ENCODE data around the gene KCNC2.

The KCNC2 gene

DNA sequence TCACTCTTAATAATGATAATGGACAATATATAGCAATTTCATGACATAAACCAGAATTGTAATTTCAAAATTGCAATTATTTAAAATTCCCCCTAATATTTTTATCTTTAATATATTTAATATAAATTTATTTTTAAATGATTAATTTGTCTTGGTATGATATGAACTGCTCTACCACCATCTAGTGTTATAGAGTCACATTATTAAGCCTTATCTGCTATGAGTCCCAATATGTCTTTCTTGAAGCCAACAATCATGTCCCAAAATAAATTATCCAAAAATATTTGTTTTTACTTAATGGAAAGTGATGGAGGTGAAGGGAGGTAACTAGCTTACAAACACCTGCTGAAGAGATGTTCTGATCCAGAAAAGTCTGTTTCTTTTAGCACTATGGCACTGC is 151.4 kb downstream of the KCNC2 start:
- TF ChIP-seq CTCF (IDR thresholded peaks at IDR 0.05; ENCODE audit: low read depth, low read length, missing control alignments): no peak
- in situ Hi-C loops (cut with HindIII; ENCODE audit: low pct_ligation_motif_present, low sequenced_read_pairs): no loop called here
- no peaks in the 10 kb centered on the region for H3K27me3 ChIP-seq (replicated peaks)
- H3K36me3 ChIP-seq (replicated peaks): no peaks in the 10 kb centered on the region
- no peak overlapping the region for H3K4me3 ChIP-seq (ENCODE audit: low read depth, low read length)
- DNase-seq: no peak
- H3K27ac ChIP-seq: no peak overlapping the region

DNA sequence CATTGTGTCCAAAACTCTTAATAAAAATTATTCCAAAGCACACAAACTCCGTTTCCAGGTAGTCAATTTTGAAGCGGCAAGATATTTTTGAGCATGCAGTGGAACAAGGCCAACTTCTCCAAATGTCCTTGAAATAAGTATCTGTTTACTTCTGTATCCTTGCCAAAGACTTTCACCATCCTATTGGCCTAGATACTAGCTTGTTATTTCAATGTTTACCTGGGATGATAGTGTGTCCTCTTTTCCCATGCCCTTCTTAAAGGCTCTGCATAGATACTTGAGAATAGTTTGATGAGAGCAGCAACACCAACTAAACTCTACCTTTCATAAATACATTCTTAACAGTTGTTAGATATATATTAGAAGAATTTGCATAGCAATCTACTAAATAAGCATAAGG is 160.9 kb downstream of the KCNC2 start:
- Histone ChIP-seq H3K27me3 (replicated peaks) (no peaks in the 10 kb centered on the region), H3K4me3 (ENCODE audit: low read depth, low read length) (no peak overlapping the region), H3K36me3 (replicated peaks) (no peaks in the 10 kb centered on the region), H3K27ac (no peak overlapping the region)
- TF ChIP-seq CTCF (IDR thresholded peaks at IDR 0.05; ENCODE audit: low read depth, low read length, missing control alignments): no peak
- no peak for DNase-seq
- in situ Hi-C loops (cut with HindIII; ENCODE audit: low pct_ligation_motif_present, low sequenced_read_pairs): no loop called here

DNA sequence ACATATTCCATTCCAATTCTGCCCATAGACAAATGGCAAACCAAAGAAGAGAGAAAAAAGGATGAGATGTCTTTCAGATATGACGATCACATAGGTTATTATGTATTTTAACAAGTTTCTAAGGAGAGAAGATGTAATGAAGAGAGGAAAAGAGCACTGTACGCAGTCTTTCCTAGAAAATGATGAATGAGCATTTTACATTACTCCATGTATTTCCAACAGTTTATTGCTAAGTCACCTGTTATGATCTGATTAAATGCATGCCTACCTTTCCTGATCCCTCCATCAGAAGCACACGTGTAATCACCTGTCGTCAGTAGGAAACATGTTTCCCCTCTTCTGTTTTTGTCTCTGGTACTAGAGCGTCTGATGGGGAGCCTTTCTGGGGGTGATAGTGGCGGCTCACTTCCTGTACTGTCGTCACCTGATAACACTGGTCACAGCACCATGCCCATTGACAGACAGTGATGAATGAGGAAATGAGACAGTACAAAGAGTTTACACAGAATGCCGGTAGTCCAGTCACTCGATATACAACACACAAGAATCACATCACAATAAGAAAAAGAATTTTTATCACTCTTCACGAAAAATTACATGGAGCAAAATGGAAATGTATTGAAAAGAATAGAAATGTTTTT is 161.6 kb downstream of the KCNC2 start:
- no peak for DNase-seq
- H3K27me3 ChIP-seq (replicated peaks): no peaks in the 10 kb centered on the region

GRCh38 chr12:75042125-75042524 is 167.5 kb downstream of the KCNC2 start:
- Histone ChIP-seq H3K4me3 (ENCODE audit: low read depth, low read length) (no peak overlapping the region), H3K27me3 (replicated peaks) (no peaks in the 10 kb centered on the region), H3K36me3 (replicated peaks) (no peaks in the 10 kb centered on the region), H3K27ac (no peak overlapping the region)
- in situ Hi-C loops (cut with HindIII; ENCODE audit: low pct_ligation_motif_present, low sequenced_read_pairs): no loop called here
- no peak for TF ChIP-seq CTCF (IDR thresholded peaks at IDR 0.05; ENCODE audit: low read depth, low read length, missing control alignments)
- no peak for DNase-seq

More for the DNA sequence above, 161.6 kb downstream of the KCNC2 start:
- no peak overlapping the region for H3K4me3 ChIP-seq (ENCODE audit: low read depth, low read length)
- TF ChIP-seq CTCF (IDR thresholded peaks at IDR 0.05; ENCODE audit: low read depth, low read length, missing control alignments): no peak
- H3K27ac ChIP-seq: no peak overlapping the region
- in situ Hi-C loops (cut with HindIII; ENCODE audit: low pct_ligation_motif_present, low sequenced_read_pairs): no loop called here
- no peaks in the 10 kb centered on the region for H3K36me3 ChIP-seq (replicated peaks)

DNA sequence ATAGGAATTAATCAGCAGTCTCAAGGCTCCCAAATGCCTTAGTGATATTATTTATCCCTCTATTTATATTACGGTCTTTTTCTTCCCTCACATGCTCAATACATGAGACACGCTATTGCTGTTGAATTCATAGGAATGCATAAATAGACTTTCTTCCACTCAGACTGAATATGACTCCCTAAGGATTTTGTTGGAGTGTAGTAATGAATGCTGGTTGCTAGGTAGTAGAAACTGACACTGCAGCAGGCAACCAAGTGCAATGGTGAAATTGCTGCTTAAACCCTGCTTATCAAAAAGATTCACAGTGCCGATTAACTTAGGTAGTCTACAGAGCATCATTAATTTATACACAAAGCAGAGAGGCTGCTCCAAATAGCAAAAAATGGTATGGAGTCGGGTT is 168.2 kb downstream of the KCNC2 start:
- in situ Hi-C loops (cut with HindIII; ENCODE audit: low pct_ligation_motif_present, low sequenced_read_pairs): no loop called here
- no peak overlapping the region for H3K4me3 ChIP-seq (ENCODE audit: low read depth, low read length)
- no peak for DNase-seq
- TF ChIP-seq CTCF (IDR thresholded peaks at IDR 0.05; ENCODE audit: low read depth, low read length, missing control alignments): no peak
- no peaks in the 10 kb centered on the region for H3K27me3 ChIP-seq (replicated peaks)
- H3K36me3 ChIP-seq (replicated peaks): no peaks in the 10 kb centered on the region
- H3K27ac ChIP-seq: no peak overlapping the region

- H3K27ac ChIP-seq: no peak overlapping the region
- no peaks in the 10 kb centered on the region for H3K36me3 ChIP-seq (replicated peaks)
- no peak overlapping the region for H3K4me3 ChIP-seq (ENCODE audit: low read depth, low read length)
- no peaks in the 10 kb centered on the region for H3K27me3 ChIP-seq (replicated peaks)
- in situ Hi-C loops (cut with HindIII; ENCODE audit: low pct_ligation_motif_present, low sequenced_read_pairs): no loop called here
- TF ChIP-seq CTCF (IDR thresholded peaks at IDR 0.05; ENCODE audit: low read depth, low read length, missing control alignments): no peak
- peak; percentile 1 for DNase-seq
Measured at GRCh38 chr12:75020068-75020557, 189.5 kb downstream of the KCNC2 start.

Data from brain microvascular endothelial cell (primary cell).